Nephron progenitor cell (in vitro differentiated cells): ENCODE results near the gene USP31.

ENCODE experiments used
- DNase-seq: peaks from one replicate; pipeline ENCODE4 v3.0.0; 2021
- H3K27ac Mint-ChIP-seq: 2 replicates; pipeline ENCODE4 v1.8.0; 2021; ENCODE audit warnings: mild to moderate bottlenecking, moderate library complexity, mixed read lengths
- H3K27me3 Mint-ChIP-seq: 2 replicates; pipeline ENCODE4 v1.8.0; 2021; ENCODE audit warnings: mild to moderate bottlenecking, low read depth, mixed read lengths; ENCODE audit not compliant: poor library complexity
- H3K36me3 Mint-ChIP-seq: 2 replicates; pipeline ENCODE4 v1.8.0; 2021; ENCODE audit warnings: low read depth, mixed read lengths
- H3K4me1 Mint-ChIP-seq: 2 replicates; pipeline ENCODE4 v1.8.0; 2021; ENCODE audit warnings: mixed read lengths
- H3K4me3 Mint-ChIP-seq: 2 replicates; pipeline ENCODE4 v1.8.0; 2021; ENCODE audit warnings: mild to moderate bottlenecking, moderate library complexity, mixed read lengths
- H3K9me3 Mint-ChIP-seq: 2 replicates; pipeline ENCODE4 v1.8.0; 2021; ENCODE audit warnings: mild to moderate bottlenecking, moderate library complexity, mixed read lengths
- CTCF ChIP-seq: fragments of 200-600 bp; sonication (generic); IDR thresholded peaks from 2 replicates; pipeline ENCODE4 v1.5.0; 2021; ENCODE audit warnings: antibody characterized with exemption

USP31 gene

DNA sequence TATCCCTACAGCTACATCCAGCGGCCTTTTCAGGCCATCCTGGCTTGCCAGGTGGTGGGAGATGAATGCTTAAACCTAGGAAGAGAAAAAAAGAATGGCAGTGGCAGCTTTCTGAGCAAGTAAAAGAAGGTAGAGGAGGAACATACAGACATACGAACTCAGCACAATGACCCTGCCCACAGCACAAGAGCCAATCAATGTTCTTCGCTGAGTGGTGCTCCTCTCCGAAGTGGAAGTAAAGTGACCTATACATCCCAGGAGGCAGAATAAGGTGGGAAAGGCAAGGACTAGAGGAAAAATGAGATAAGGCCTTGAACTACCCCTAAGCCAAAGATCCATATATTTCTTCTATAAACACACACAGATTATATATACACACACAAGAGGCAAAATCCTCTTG lies 28.7 kb downstream of the USP31 start:
- no peak overlapping the region for H3K4me3 Mint-ChIP-seq
- DNase-seq: no peak
- H3K27me3 Mint-ChIP-seq: no peaks in the 10 kb centered on the region
- H3K9me3 Mint-ChIP-seq: no peaks in the 10 kb centered on the region
- H3K36me3 Mint-ChIP-seq: no peaks in the 10 kb centered on the region
- H3K27ac Mint-ChIP-seq: peak overlapping the region; percentile 43
- no peak for TF ChIP-seq CTCF
- peaks cover 32% of the 10 kb centered on the region for H3K4me1 Mint-ChIP-seq

GRCh38 chr16:23119570-23119969 lies 29.7 kb downstream of the USP31 start:
- Mint-ChIP-seq H3K27me3 (no peaks in the 10 kb centered on the region), H3K27ac (peak overlapping the region; percentile 20), H3K4me1 (peaks cover 23% of the 10 kb centered on the region), H3K36me3 (no peaks in the 10 kb centered on the region), H3K9me3 (no peaks in the 10 kb centered on the region), H3K4me3 (no peak overlapping the region)
- no peak for DNase-seq
- TF ChIP-seq CTCF: no peak

GRCh38 chr16:23114131-23114904 lies 34.9 kb downstream of the USP31 start:
- no peak overlapping the region for H3K4me3 Mint-ChIP-seq

DNA sequence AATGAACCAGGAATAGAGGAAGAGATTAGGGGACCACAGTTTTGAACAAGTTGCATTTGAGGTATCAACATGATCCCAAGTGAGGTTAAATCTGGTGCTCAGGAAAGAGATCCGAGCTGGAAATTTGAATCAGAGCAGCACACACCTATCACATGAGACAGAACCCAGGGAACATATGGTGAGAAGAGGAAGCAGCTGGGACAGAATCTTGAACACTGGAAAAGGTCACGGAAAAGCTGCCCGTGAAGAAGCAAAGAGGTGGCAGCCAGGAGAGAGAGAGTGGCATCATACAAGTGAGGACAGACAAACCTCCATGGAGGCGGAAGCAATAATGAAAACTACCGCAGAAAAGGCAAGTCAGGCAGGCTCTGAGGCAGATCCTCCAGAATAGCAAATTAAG lies 36.1 kb downstream of the USP31 start:
- Mint-ChIP-seq H3K4me3 (no peak overlapping the region), H3K27me3 (no peaks in the 10 kb centered on the region), H3K27ac (no peak overlapping the region), H3K9me3 (peaks cover 16% of the 10 kb centered on the region), H3K4me1 (peaks cover 4% of the 10 kb centered on the region), H3K36me3 (peaks cover 25% of the 10 kb centered on the region)
- TF ChIP-seq CTCF: no peak
- DNase-seq: no peak

More at GRCh38 chr16:23114131-23114904, 34.9 kb downstream of the USP31 start:
- no peak for DNase-seq
- no peaks in the 10 kb centered on the region for H3K27me3 Mint-ChIP-seq
- peaks cover 11% of the 10 kb centered on the region for H3K9me3 Mint-ChIP-seq
- no peak overlapping the region for H3K27ac Mint-ChIP-seq
- peaks cover 5% of the 10 kb centered on the region for H3K4me1 Mint-ChIP-seq
- peaks cover 14% of the 10 kb centered on the region for H3K36me3 Mint-ChIP-seq
- TF ChIP-seq CTCF: no peak

DNA sequence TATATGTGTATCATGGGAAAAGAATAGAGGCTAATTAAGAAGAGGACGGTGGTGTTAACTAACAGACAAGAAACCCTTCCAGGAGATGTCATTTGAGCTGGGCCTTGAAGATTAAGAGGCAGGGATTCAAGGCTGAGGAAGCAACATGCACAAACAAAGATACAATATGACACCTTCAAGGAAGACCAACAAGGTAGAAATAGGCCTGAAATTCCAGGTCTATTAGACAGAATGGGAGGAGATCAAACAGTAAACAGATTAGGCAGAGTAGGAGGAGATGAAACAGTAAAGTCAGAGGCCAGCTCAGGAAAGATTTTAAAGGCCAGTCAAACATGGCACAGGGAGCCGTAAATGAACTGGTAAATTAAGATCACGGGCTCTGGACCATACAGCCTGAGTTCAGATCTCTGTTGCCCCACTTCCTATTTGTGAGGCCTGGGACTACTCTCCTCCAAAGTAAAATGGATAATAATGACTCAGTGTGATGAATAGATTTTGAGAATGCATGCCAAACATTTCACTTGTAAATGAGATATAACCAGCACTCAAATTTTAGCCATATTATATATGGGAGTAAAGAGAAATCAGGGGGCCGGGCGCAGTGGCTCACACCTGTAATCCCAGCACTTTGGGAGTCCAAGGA lies 38.9 kb downstream of the USP31 start:
- Mint-ChIP-seq H3K9me3 (peaks cover 16% of the 10 kb centered on the region), H3K4me3 (no peak overlapping the region), H3K27me3 (no peaks in the 10 kb centered on the region), H3K27ac (peak overlapping the region; percentile 8), H3K36me3 (peaks cover 41% of the 10 kb centered on the region), H3K4me1 (peaks cover 4% of the 10 kb centered on the region)
- TF ChIP-seq CTCF: no peak
- DNase-seq: no peak
